ENCODE data around the gene PAPPA2. TPM values are rescaled to one million over a fixed set of nuclear protein-coding genes. Genes with fewer than 3 reads are reported as not detected.

Gene PAPPA2
- total RNA-seq, 1 experiment from 2014 or later, result 0.81 TPM

- Histone ChIP-seq H2BK15ac (ENCODE audit: low read depth, low read length) (no peak overlapping the region), H3K9ac (ENCODE audit: extremely low read depth, insufficient read length, low read length) (no peak overlapping the region), H3K18ac (ENCODE audit: insufficient read length, low read depth, low read length) (no peak overlapping the region), H4K8ac (replicated peaks; ENCODE audit: insufficient read length, low read depth, low read length) (no peak overlapping the region), H3K4ac (ENCODE audit: low read depth, low read length) (no peak overlapping the region), H3K56ac (ENCODE audit: insufficient read length, low read depth, low read length) (no peak overlapping the region), H3K27ac (ENCODE audit: insufficient read length, low read depth, low read length) (no peak overlapping the region), H3K79me2 (ENCODE audit: insufficient read depth, low read length) (no peaks in the 10 kb centered on the region), H2AK5ac (ENCODE audit: insufficient read length, low read length) (no peak overlapping the region), H3K23me2 (ENCODE audit: insufficient read length, low read depth, low read length, poor library complexity, severe bottlenecking) (no peaks in the 10 kb centered on the region), H2BK120ac (ENCODE audit: low read depth, low read length, poor library complexity, severe bottlenecking) (no peak overlapping the region), H3T11ph (ENCODE audit: low read length) (no peak overlapping the region), H3K4me2 (ENCODE audit: insufficient read depth, insufficient read length, low read length) (no peak overlapping the region), H2BK12ac (ENCODE audit: insufficient read length, low read depth, low read length) (no peak overlapping the region), H2BK5ac (ENCODE audit: insufficient read length, low read length) (no peak overlapping the region), H4K20me1 (ENCODE audit: control insufficient read depth, insufficient read depth, insufficient read length) (no peaks in the 10 kb centered on the region), H2AFZ (ENCODE audit: low read length) (no peak overlapping the region), H3K79me1 (ENCODE audit: insufficient read depth, low read depth, low read length, poor library complexity, severe bottlenecking) (no peaks in the 10 kb centered on the region), H3K14ac (ENCODE audit: insufficient read depth, low read length) (no peak overlapping the region), H3K4me1 (ENCODE audit: insufficient read depth, low read length) (no peaks in the 10 kb centered on the region), H4K91ac (ENCODE audit: insufficient read length, low read depth, low read length) (no peak overlapping the region), H3K9me3 (ENCODE audit: control insufficient read depth, low read depth, low read length) (no peaks in the 10 kb centered on the region), H4K5ac (ENCODE audit: insufficient read length, low read depth, low read length) (no peak overlapping the region), H2BK20ac (ENCODE audit: low read depth, low read length, poor library complexity, severe bottlenecking) (no peak overlapping the region), H3K27me3 (ENCODE audit: insufficient read depth, low read length) (no peaks in the 10 kb centered on the region), H3K23ac (ENCODE audit: insufficient read length, low read depth, low read length) (no peak overlapping the region)
- H3K4me3 Mint-ChIP-seq, result no peak overlapping the region
- no peak for DNase-seq
- no peaks in the 10 kb centered on the region for H3K9me3 Mint-ChIP-seq
- peaks cover 3 to 4% of the 10 kb centered on the region in 2 experiments; a peak in 1 of 4 replicates for H3K4me1 Mint-ChIP-seq
- TF ChIP-seq, protein P1, sequence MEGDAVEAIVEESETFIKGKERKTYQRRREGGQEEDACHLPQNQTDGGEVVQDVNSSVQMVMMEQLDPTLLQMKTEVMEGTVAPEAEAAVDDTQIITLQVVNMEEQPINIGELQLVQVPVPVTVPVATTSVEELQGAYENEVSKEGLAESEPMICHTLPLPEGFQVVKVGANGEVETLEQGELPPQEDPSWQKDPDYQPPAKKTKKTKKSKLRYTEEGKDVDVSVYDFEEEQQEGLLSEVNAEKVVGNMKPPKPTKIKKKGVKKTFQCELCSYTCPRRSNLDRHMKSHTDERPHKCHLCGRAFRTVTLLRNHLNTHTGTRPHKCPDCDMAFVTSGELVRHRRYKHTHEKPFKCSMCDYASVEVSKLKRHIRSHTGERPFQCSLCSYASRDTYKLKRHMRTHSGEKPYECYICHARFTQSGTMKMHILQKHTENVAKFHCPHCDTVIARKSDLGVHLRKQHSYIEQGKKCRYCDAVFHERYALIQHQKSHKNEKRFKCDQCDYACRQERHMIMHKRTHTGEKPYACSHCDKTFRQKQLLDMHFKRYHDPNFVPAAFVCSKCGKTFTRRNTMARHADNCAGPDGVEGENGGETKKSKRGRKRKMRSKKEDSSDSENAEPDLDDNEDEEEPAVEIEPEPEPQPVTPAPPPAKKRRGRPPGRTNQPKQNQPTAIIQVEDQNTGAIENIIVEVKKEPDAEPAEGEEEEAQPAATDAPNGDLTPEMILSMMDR (conservative IDR thresholded peaks at IDR 0.05), result no peak
- H3K36me3 Mint-ChIP-seq (ENCODE audit: insufficient read depth in 1 of 3, low read depth in 3 of 3), result no peaks in the 10 kb centered on the region
- H3K27ac Mint-ChIP-seq, result no peak overlapping the region
- H3K27me3 Mint-ChIP-seq (ENCODE audit: low read depth), result no peaks in the 10 kb centered on the region
- WGBS (ENCODE audit: extremely low coverage, insufficient read length, low lambda C conversion rate), result no CpG with 5 or more reads among the region's 3 CpGs
These were observed 313.0 kb downstream of the PAPPA2 start for GRCh38 chr1:176775996-176776395.
